ENCODE data around the gene EXOC4. TPM values are rescaled to one million over a fixed set of nuclear protein-coding genes. Genes with fewer than 3 reads are reported as not detected.

The EXOC4 gene
- total and polyA plus RNA-seq, 2 donors (not counting 3 experiments of a cell fraction or from before 2014, with no cell fraction given) = 20.3 to 73.1 TPM

DNA sequence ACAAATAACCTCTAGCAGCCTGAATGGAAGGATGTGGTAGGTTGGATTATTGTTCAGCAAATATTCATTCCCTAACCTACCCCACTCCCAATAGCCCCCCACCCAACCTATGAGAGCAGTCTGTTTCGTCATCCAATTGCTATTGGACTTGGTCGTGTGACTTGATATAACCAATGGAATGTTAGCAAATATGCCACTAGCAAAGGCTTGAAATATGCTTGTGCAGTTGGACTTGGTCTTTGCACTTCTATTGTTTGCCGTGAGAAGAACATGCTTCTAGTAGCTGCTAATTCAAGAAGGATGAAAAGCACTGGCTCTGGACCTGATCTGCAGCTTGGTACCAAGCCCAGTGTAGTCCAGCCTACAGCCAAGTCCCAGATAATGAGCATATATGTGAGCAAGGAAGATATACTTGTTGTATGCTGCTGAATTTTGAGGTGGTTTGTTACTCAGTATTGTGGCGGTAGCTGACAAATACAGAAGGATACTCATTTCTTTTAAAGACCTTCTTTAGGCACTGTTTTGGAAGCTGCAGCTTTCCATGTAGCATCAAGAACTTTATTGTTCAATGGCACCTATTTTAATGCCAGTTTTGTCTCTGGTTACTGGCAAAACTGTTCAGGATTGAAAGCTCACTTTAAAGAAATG is 180.4 kb downstream of the EXOC4 start:
- H3K36me3 ChIP-seq (ENCODE audit: control insufficient read depth in 2 of 2, extremely low read depth in 1 of 2, insufficient read depth in 2 of 2, low read length in 2 of 2) = no peaks in the 10 kb centered on the region
- no peak overlapping the region for H3K4me2 ChIP-seq (ENCODE audit: insufficient read depth, low read length)
- no peaks in the 10 kb centered on the region for H3K79me2 ChIP-seq (ENCODE audit: control insufficient read depth, insufficient read depth, low read length)
- no peaks in the 10 kb centered on the region for H3K9me3 ChIP-seq (replicated peaks; ENCODE audit: control insufficient read depth, insufficient read depth, low read length)
- H3K9ac ChIP-seq (replicated peaks; ENCODE audit: extremely low read depth, insufficient read depth, low read length) = no peak overlapping the region
- no peak for DNase-seq (ENCODE audit: low read depth, low spot score)
- intact Hi-C loops (cut with micrococcal nuclease) (loop anchor here (5.0 to 10.0 kb wide), 3 partner anchors 309 to 894 kb away; partner anchors contain the start of gene PLXNA4), dilution Hi-C loops (cut with MboI; ENCODE audit: extremely low pct_ligation_motif_present, low sequenced_read_pairs) (no loop called here)
- H3K4me1 ChIP-seq (ENCODE audit: control insufficient read depth, extremely low read depth, insufficient read depth, low read length) = peaks cover 11% of the 10 kb centered on the region
- no peak overlapping the region for H2AFZ ChIP-seq (ENCODE audit: low read depth, low read length)
- no peak overlapping the region for H3K27ac ChIP-seq (ENCODE audit: insufficient read depth, low read depth, low read length)
- H4K20me1 ChIP-seq (replicated peaks; ENCODE audit: control insufficient read depth, extremely low read depth, insufficient read depth, low read length) = no peaks in the 10 kb centered on the region
- CTCF ChIA-PET = interaction anchor here (0.6 to 2.9 kb wide), 22 partner anchors 9 to 1744 kb away, joined by 3 to 104 read pairs (median 6); partner anchors contain the start of gene EXOC4
- no peaks in the 10 kb centered on the region for H3K9me1 ChIP-seq (replicated peaks; ENCODE audit: control insufficient read depth, extremely low read depth, insufficient read depth, low read length)
- POLR2A ChIA-PET = no interaction called here
- TF ChIP-seq POLR2AphosphoS5 (IDR thresholded peaks at IDR 0.05; ENCODE audit: insufficient read depth, low read depth, low read length) = no peak
- TF ChIP-seq GATA2 (IDR thresholded peaks at IDR 0.05; ENCODE audit: insufficient read depth, insufficient read length, low read depth, low read length) = no peak
- TF ChIP-seq, protein P1, sequence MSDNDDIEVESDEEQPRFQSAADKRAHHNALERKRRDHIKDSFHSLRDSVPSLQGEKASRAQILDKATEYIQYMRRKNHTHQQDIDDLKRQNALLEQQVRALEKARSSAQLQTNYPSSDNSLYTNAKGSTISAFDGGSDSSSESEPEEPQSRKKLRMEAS (IDR thresholded peaks at IDR 0.05; ENCODE audit: insufficient read depth, insufficient read length) = no peak
- no peak for TF ChIP-seq POLR2A (IDR thresholded peaks at IDR 0.05; ENCODE audit: low read depth, low read length)
- no peak for TF ChIP-seq JUN (IDR thresholded peaks at IDR 0.05; ENCODE audit: borderline replicate concordance, insufficient read depth, insufficient read length, low read depth)
- TF ChIP-seq FOS (IDR thresholded peaks at IDR 0.05; ENCODE audit: borderline replicate concordance, insufficient read depth, low read length) = no peak
- TF ChIP-seq, protein P2, sequence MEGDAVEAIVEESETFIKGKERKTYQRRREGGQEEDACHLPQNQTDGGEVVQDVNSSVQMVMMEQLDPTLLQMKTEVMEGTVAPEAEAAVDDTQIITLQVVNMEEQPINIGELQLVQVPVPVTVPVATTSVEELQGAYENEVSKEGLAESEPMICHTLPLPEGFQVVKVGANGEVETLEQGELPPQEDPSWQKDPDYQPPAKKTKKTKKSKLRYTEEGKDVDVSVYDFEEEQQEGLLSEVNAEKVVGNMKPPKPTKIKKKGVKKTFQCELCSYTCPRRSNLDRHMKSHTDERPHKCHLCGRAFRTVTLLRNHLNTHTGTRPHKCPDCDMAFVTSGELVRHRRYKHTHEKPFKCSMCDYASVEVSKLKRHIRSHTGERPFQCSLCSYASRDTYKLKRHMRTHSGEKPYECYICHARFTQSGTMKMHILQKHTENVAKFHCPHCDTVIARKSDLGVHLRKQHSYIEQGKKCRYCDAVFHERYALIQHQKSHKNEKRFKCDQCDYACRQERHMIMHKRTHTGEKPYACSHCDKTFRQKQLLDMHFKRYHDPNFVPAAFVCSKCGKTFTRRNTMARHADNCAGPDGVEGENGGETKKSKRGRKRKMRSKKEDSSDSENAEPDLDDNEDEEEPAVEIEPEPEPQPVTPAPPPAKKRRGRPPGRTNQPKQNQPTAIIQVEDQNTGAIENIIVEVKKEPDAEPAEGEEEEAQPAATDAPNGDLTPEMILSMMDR (IDR thresholded peaks at IDR 0.05; ENCODE audit: extremely low read depth in 1 of 2, insufficient read depth in 1 of 2, low read depth in 1 of 2, low read length in 2 of 2) = no peak
- TF ChIP-seq MYC (IDR thresholded peaks at IDR 0.05; ENCODE audit: low read depth, low read length) = no peak
- no peak for TF ChIP-seq EZH2 (IDR thresholded peaks at IDR 0.05; ENCODE audit: borderline replicate concordance, low read depth, low read length, severe bottlenecking)
- FAIRE-seq = no peak
- H3K4me3 ChIP-seq (replicated peaks in 1 of 3; ENCODE audit: insufficient read depth in 1 of 3, low read depth in 1 of 3, low read length in 3 of 3) = no peak overlapping the region
- no peaks in the 10 kb centered on the region for H3K27me3 ChIP-seq (ENCODE audit: control insufficient read depth in 2 of 2, insufficient read depth in 2 of 2, low read length in 2 of 2)
- no TSS peak for BruUV-seq (replicated peaks)
